ENCODE results near the gene TEKT3. TPM values are rescaled to one million over a fixed set of nuclear protein-coding genes. Genes with fewer than 3 reads are reported as not detected.

The TEKT3 gene
- total RNA-seq, 1 experiment from 2014 or later = not detected

- POLR2A ChIA-PET (ENCODE audit: low non-redundant PET) = no interaction called here
- H3K27ac ChIP-seq (ENCODE audit: low read depth, low read length, poor library complexity, severe bottlenecking) = no peak overlapping the region
- intact Hi-C loops (cut with micrococcal nuclease; ENCODE audit: unreplicated experiment) = loop anchor here (10.0 kb wide), 1 partner anchor 94 kb away; no protein-coding TSS in a partner anchor
- H3K27me3 ChIP-seq (replicated peaks; ENCODE audit: insufficient read depth, low read depth, low read length, poor library complexity) = peaks cover 18% of the 10 kb centered on the region
- no peak for TF ChIP-seq EZH2 (IDR thresholded peaks at IDR 0.05; ENCODE audit: borderline replicate concordance, low read depth, low read length, poor library complexity, severe bottlenecking)
- TF ChIP-seq, protein P1, sequence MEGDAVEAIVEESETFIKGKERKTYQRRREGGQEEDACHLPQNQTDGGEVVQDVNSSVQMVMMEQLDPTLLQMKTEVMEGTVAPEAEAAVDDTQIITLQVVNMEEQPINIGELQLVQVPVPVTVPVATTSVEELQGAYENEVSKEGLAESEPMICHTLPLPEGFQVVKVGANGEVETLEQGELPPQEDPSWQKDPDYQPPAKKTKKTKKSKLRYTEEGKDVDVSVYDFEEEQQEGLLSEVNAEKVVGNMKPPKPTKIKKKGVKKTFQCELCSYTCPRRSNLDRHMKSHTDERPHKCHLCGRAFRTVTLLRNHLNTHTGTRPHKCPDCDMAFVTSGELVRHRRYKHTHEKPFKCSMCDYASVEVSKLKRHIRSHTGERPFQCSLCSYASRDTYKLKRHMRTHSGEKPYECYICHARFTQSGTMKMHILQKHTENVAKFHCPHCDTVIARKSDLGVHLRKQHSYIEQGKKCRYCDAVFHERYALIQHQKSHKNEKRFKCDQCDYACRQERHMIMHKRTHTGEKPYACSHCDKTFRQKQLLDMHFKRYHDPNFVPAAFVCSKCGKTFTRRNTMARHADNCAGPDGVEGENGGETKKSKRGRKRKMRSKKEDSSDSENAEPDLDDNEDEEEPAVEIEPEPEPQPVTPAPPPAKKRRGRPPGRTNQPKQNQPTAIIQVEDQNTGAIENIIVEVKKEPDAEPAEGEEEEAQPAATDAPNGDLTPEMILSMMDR (conservative IDR thresholded peaks at IDR 0.05; ENCODE audit: low read depth, low read length) = no peak
- no peak for DNase-seq (ENCODE audit: low spot score)
- no peaks in the 10 kb centered on the region for H3K4me1 ChIP-seq (ENCODE audit: insufficient read depth, low read length, poor library complexity, severe bottlenecking)
- no peak overlapping the region for H3K4me3 ChIP-seq (ENCODE audit: low read depth, low read length, poor library complexity, severe bottlenecking)
- CTCF ChIA-PET = no interaction called here
- H3K9me3 ChIP-seq (ENCODE audit: low read depth, low read length, poor library complexity, severe bottlenecking) = no peaks in the 10 kb centered on the region
- no peaks in the 10 kb centered on the region for H3K36me3 ChIP-seq (ENCODE audit: insufficient read depth, low read length, poor library complexity, severe bottlenecking)
- BruUV-seq (replicated peaks) = no TSS peak
Measured at GRCh38 chr17:15270628-15271381, 70.6 kb downstream of the TEKT3 start.

DNA sequence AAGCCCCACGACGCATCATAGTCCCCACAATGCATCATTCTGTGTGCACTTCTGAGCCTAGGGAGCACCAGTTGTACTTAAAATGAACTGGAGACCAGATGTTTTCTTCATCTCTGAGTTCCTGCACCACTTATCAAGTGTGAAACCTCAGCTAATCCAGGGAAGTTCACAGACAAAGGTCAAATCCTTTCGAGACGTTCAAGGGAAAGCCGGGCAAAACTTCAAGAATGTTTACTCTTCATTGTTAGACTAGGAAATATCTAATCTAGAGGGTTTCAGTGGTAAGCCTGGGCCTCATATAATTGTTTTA, 71.7 kb downstream of the TEKT3 start:
- DNase-seq (ENCODE audit: low spot score) = no peak
- BruUV-seq (replicated peaks) = no TSS peak
- Histone ChIP-seq H3K9me3 (ENCODE audit: low read depth, low read length, poor library complexity, severe bottlenecking) (no peaks in the 10 kb centered on the region), H3K27me3 (replicated peaks; ENCODE audit: insufficient read depth, low read depth, low read length, poor library complexity) (peaks cover 29% of the 10 kb centered on the region), H3K4me3 (ENCODE audit: low read depth, low read length, poor library complexity, severe bottlenecking) (no peak overlapping the region), H3K27ac (ENCODE audit: low read depth, low read length, poor library complexity, severe bottlenecking) (no peak overlapping the region), H3K4me1 (ENCODE audit: insufficient read depth, low read length, poor library complexity, severe bottlenecking) (no peaks in the 10 kb centered on the region), H3K36me3 (ENCODE audit: insufficient read depth, low read length, poor library complexity, severe bottlenecking) (no peaks in the 10 kb centered on the region)
- intact Hi-C loops (cut with micrococcal nuclease; ENCODE audit: unreplicated experiment) = loop anchor here (10.0 kb wide), 1 partner anchor 95 kb away; no protein-coding TSS in a partner anchor
- ChIA-PET POLR2A (ENCODE audit: low non-redundant PET) (no interaction called here), CTCF (no interaction called here)
- TF ChIP-seq, protein P1 (conservative IDR thresholded peaks at IDR 0.05; ENCODE audit: low read depth, low read length) = no peak
- no peak for TF ChIP-seq EZH2 (IDR thresholded peaks at IDR 0.05; ENCODE audit: borderline replicate concordance, low read depth, low read length, poor library complexity, severe bottlenecking)

DNA sequence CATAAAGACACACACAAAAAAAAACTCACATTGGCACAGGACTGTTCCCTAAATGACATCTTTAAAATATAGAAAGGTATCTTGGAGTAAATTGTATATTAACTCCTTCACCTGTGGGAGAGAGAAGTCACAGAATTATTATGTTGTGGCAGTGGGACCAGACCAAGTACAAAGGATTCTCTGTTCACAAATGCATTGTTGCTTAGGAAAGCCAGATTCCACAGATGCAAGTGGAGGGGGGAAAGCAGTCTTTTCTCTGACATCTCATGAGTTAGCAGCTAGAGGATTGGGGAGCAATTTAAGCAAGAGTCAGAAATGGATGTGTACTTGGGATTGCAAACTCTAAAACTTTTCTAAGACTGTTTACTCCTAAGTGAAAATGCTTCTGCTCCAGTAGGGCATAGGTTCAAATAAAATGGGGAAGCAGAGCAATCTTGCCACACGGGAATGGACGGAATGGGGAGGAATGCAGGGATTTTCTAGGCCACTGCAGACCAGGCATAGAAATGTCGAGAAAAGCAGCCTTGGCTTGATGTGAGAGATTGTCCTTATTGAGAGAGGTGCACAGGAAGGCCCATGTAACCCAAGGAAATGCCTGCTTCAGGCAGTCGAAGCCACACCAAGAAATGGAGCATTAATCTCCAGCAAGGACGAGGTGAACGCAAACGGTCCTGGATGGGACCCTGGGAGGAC, 72.2 kb downstream of the TEKT3 start:
- no peaks in the 10 kb centered on the region for H3K4me1 ChIP-seq (ENCODE audit: insufficient read depth, low read length, poor library complexity, severe bottlenecking)
- no peak overlapping the region for H3K4me3 ChIP-seq (ENCODE audit: low read depth, low read length, poor library complexity, severe bottlenecking)
- no peak for DNase-seq (ENCODE audit: low spot score)
- ChIA-PET POLR2A (ENCODE audit: low non-redundant PET) (no interaction called here), CTCF (no interaction called here)
- peaks cover 34% of the 10 kb centered on the region for H3K27me3 ChIP-seq (replicated peaks; ENCODE audit: insufficient read depth, low read depth, low read length, poor library complexity)
- BruUV-seq (replicated peaks) = no TSS peak
- H3K36me3 ChIP-seq (ENCODE audit: insufficient read depth, low read length, poor library complexity, severe bottlenecking) = no peaks in the 10 kb centered on the region
- no peak for TF ChIP-seq EZH2 (IDR thresholded peaks at IDR 0.05; ENCODE audit: borderline replicate concordance, low read depth, low read length, poor library complexity, severe bottlenecking)
- TF ChIP-seq, protein P1 (conservative IDR thresholded peaks at IDR 0.05; ENCODE audit: low read depth, low read length) = no peak
- intact Hi-C loops (cut with micrococcal nuclease; ENCODE audit: unreplicated experiment) = no loop called here
- no peaks in the 10 kb centered on the region for H3K9me3 ChIP-seq (ENCODE audit: low read depth, low read length, poor library complexity, severe bottlenecking)
- no peak overlapping the region for H3K27ac ChIP-seq (ENCODE audit: low read depth, low read length, poor library complexity, severe bottlenecking)

Measured in A673 (cell line).